ENCODE data around the gene UROC1.

DNA sequence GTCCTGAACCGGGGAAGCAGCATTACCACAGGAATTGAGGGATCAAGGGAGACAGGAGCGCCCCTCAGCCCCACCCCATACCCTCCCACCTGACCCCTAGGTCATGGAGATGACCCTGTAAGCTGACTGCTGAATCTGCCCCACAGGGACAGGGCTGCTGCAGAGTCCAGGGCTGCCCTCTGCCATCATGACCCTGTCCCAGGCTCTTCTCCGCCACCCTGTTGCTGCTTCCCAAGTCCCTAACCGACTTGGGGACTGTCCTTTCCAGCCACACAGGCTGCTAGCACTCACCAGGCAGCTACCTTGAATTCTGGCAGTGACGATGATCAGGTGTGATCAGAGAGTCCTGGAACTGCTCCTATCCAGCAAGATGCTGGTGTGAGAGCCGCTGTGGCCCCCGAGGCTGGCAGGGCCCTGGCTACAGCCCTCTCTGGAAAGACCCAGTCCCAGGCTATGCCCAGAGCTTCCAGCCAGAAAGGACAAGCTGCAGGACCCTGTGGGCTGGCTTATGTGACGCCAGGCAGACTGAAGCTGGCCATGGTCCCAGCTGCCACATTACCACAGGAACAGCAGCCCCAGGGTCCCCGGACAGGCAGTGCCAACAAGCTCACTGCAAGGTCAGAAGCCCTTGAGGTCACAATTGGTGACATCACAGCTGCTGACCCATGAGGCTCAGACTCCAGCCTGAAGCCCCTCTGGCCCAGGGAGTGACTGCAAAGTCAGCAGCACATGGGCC is 40.9 kb upstream of the UROC1 start, which contains the start of gene C3orf22:
- TF ChIP-seq GATA2 (IDR thresholded peaks at IDR 0.05; ENCODE audit: low read depth, low read length): no peak
- TF ChIP-seq GATA3 (IDR thresholded peaks at IDR 0.05; ENCODE audit: low read depth, low read length): no peak
